Ovary (tissue), 9 donors: ENCODE results near the gene TEX38. TPM values are rescaled to one million over a fixed set of nuclear protein-coding genes. Genes with fewer than 3 reads are reported as not detected.
"Not testable (repeated sequence)": the region's sequence is repeated elsewhere in the genome, so short reads cannot be mapped to it uniquely, and the experiment has no call there.

Experiments used
- DNase-seq, 5 donors: peaks; one replicate each; pipeline ENCODE4 v3.0.0-alpha.2; 2019 to 2020
- H3K27ac ChIP-seq, 2 donors: fragments of 200-600 bp; one replicate each; pipeline versions ENCODE4 v1.5.1 to v1.8.0; 2019 to 2022
- H3K27me3 ChIP-seq: fragments of 200-600 bp; one replicate; pipeline ENCODE4 v1.8.0; 2022
- H3K36me3 ChIP-seq: fragments of 200-600 bp; sonication (generic); one replicate; pipeline ENCODE4 v1.5.1; 2019
- H3K4me1 ChIP-seq: one replicate; pipeline ENCODE4 v1.8.1; 2013; ENCODE audit warnings: mild to moderate bottlenecking, moderate library complexity; ENCODE audit not compliant: insufficient read depth
- H3K4me3 ChIP-seq: fragments of 200-600 bp; sonication (generic); one replicate; pipeline ENCODE4 v1.5.1; 2017
- H3K9me3 ChIP-seq, 2 donors: fragments of 200-600 bp in 1 of 2; sonication (generic) in 1 of 2; one replicate each; pipeline versions ENCODE4 v1.5.1 to v1.8.1; 2013 to 2019; ENCODE audit warnings: mild to moderate bottlenecking in 1 of 2, moderate library complexity in 1 of 2
- EP300 ChIP-seq: sonication (generic); formaldehyde crosslinking; IDR thresholded peaks from one replicate; pipeline ENCODE4 v1.6.1; 2017; ENCODE audit warnings: antibody characterized with exemption
- POLR2A ChIP-seq: fragments of 450-650 bp; IDR thresholded peaks from one replicate; pipeline ENCODE4 v1.6.1; 2017; ENCODE audit warnings: antibody characterized with exemption, mild to moderate bottlenecking, moderate library complexity
- WGBS, 3 donors: extraction: QIAGEN DNeasy Blood & Tissue Kit in 1 of 3; methylation state at CpG; one replicate each; pipeline versions ENCODE4 v1.1.5 to v1.1.7; 2013 to 2017; 5-methylcytosine and 5-hydroxymethylcytosine counted together
- intact Hi-C, 4 donors: fragments of 100-400 bp; cut with DNase I; formaldehyde crosslinking; loops; one replicate each; pipeline versions ENCODE4 v1.11.0 to v1.15.1; 2022 to 2023
- polyA plus RNA-seq, 2 donors: library from polyadenylated mRNA; stranded (reverse); fragments of 200-250 nt in 1 of 2; fragments of 350-450 nt in 1 of 2; fragmentation: Illumina TruSeq in 1 of 2; extraction: RNeasy Lipid Tissue Mini Kit (QIAGEN cat#74804) in 1 of 2; gene quantifications; one replicate each; pipeline ENCODE4 v1.2.3, GENCODE V29; 2013 to 2014
- total RNA-seq, 7 donors: library from RNA; depleted of rRNA in 2 of 7; stranded (reverse); fragments of >200 nt in 2 of 7; fragmentation: NEBNext Ultra II Directional in 3 of 7; extraction: Animal tissue kit (Norgen Biotek cat#: 25700) in 3 of 7; gene quantifications; one replicate each; pipeline versions ENCODE4 v1.1.0 to v1.2.4, GENCODE V29; 2016 to 2023
- TF ChIP-seq, protein P1 (sequence below), 3 donors: fragments of 450-650 bp in 2 of 3; fragments of 200-600 bp in 1 of 3; IDR thresholded peaks; one replicate each; pipeline versions ENCODE4 v1.5.1 to v1.8.0; 2016 to 2022; ENCODE audit warnings: antibody characterized with exemption in 3 of 3, mild to moderate bottlenecking in 1 of 3
- donor health status: DM: no; HTN: no; CAD: no; lungs with moderate emphysema.
- donor health status: DM: no; HTN: no; CAD: no.
- donor health status: Bipolar disorder and iron deficiency.
- donor health status: DM: yes; HTN: yes; CAD: no.
- donor health status: DM: no; HTN: no; CAD: no.
- donor health status: DM: yes; HTN: yes; CAD: no.

The TEX38 gene
- total and polyA plus RNA-seq, 9 donors, result 0.08 to 0.45 TPM; not detected in 7

DNA sequence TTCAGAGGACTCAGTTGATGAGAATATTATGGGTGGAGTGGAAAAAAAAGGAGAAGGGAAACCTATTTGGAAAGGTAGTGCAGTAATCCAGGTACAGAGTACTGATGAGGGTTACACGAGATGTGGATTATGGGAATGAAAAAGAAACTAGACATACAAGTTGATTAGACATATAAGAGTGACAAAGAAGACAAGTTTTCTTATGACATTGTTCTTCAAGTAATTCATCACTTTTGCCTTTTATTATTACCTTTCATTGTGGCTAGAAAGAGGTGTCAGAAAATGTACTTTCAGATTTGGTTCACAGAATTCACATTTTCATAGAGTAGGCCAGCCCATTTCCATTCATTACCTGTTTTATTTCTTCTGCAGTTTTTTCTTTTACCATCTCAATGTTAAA is 13.9 kb upstream of the TEX38 start:
- TF ChIP-seq EP300 (no peak), POLR2A (no peak)
- TF ChIP-seq, protein P1, sequence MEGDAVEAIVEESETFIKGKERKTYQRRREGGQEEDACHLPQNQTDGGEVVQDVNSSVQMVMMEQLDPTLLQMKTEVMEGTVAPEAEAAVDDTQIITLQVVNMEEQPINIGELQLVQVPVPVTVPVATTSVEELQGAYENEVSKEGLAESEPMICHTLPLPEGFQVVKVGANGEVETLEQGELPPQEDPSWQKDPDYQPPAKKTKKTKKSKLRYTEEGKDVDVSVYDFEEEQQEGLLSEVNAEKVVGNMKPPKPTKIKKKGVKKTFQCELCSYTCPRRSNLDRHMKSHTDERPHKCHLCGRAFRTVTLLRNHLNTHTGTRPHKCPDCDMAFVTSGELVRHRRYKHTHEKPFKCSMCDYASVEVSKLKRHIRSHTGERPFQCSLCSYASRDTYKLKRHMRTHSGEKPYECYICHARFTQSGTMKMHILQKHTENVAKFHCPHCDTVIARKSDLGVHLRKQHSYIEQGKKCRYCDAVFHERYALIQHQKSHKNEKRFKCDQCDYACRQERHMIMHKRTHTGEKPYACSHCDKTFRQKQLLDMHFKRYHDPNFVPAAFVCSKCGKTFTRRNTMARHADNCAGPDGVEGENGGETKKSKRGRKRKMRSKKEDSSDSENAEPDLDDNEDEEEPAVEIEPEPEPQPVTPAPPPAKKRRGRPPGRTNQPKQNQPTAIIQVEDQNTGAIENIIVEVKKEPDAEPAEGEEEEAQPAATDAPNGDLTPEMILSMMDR (IDR thresholded peaks at IDR 0.05), result no peak
- H3K36me3 ChIP-seq, result no peaks in the 10 kb centered on the region
- H3K4me3 ChIP-seq, result no peak overlapping the region
- H3K27me3 ChIP-seq, result no peaks in the 10 kb centered on the region
- no peak for DNase-seq
- intact Hi-C loops, result no loop called here
- H3K27ac ChIP-seq, result no peak overlapping the region
- no peaks in the 10 kb centered on the region for H3K9me3 ChIP-seq
- H3K4me1 ChIP-seq, result no peaks in the 10 kb centered on the region
- WGBS, 3 donors, result 87 to 96% (median 95%) methylated on average over 1 of the region's 1 CpG

DNA sequence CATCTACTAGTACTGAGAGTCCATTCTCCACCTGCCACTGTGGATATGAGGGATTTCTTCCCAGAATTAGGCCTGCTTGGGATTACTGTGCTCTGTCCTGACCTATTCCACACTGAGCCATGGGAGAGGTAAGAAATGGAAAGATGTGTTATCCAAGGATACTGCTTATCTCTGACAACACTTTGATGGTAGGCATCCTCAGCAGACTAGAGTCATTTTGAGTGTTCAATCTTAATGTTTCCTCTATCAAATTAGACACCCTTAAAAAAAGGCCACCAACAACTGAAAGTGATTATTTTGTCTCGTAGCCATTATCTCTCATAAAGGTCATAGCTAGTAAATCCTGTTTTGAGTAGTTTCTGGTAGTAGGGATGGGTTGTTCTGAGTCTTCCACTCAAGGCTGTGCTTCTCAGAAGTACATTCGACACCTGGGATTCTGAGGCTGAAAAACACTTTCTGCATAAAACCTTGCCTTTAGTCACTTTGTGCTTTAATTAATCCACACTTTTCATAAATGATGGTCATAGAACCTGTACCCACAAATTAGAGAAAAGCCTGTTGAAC is 12.3 kb upstream of the TEX38 start:
- Histone ChIP-seq H3K4me1 (no peaks in the 10 kb centered on the region), H3K9me3 (no peaks in the 10 kb centered on the region), H3K36me3 (no peaks in the 10 kb centered on the region), H3K27me3 (no peaks in the 10 kb centered on the region), H3K4me3 (no peak overlapping the region), H3K27ac (no peak overlapping the region)
- intact Hi-C loops, result no loop called here
- no peak for DNase-seq
- TF ChIP-seq POLR2A (no peak), EP300 (no peak)
- TF ChIP-seq, protein P1 (IDR thresholded peaks at IDR 0.05), result no peak
- 61 to 78% (median 68%) methylated on average over 2 of the region's 2 CpGs for WGBS, 3 donors

DNA sequence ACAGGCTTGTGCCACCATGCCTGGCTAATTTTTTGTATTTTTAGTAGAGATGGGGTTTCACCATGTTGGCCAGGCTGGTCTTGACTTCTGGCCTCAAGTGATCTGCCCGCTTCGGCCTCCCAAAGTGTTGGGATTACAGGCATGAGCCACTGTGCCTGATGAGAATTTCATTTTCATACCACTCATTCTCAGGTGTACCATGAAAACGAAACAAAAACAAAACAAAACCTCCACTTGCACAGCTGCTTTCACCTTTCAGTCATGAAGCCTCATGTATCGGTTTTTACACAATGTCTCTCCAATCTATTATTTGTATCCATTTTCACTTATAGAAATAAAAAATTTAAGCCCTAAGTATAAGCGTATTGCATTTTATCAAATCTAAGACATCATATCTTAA is 11.5 kb upstream of the TEX38 start:
- DNase-seq, H3K27ac ChIP-seq, intact Hi-C loops, H3K9me3 ChIP-seq, H3K4me1 ChIP-seq, H3K27me3 ChIP-seq, H3K36me3 ChIP-seq, H3K4me3 ChIP-seq: not testable (repeated sequence)
- WGBS, 3 donors, result 90 to 94% (median 91%) methylated on average over 5 of the region's 5 CpGs

DNA sequence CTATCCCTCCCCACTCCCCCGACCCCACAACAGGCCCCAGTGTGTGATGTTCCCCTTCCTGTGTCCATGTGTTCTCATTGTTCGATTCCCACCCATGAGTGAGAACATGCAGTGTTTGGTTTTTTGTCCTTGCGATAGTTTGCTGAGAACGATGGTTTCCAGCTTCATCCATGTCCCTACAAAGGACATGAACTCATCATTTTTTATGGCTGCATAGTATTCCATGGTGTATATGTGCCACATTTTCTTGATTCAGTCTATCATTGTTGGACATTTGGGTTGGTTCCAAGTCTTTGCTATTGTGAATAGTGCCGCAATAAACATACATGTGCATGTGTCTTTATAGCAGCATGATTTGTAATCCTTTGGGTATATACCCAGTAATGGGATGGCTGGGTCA is 8.7 kb upstream of the TEX38 start:
- H3K36me3 ChIP-seq, H3K9me3 ChIP-seq, DNase-seq, H3K4me3 ChIP-seq, H3K27ac ChIP-seq, H3K27me3 ChIP-seq, H3K4me1 ChIP-seq, intact Hi-C loops: not testable (repeated sequence)
- WGBS, 3 donors, result 95 to 97% (median 96%) methylated on average over 4 to 5 of the region's 5 CpGs

DNA sequence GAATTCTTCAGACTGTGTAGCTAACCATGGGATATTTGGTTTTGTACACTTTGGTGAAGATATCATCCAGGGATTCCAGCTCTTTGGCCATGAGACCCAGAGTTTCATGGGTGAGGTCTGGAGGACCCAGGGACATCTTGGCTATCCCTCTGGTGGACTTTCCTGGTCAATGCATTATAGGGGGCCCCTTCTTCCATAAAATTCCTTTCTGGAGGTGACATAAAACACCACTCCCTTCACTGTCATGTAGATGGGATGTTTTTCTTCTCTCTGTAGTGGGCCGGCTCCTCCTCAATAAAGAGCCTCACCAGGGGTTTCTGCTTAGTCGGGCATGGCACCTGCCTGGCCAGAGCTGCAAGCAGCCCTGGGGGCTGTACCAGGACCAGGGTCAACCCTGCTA is 5.7 kb upstream of the TEX38 start:
- intact Hi-C loops, result loop anchor here in 2 of 4 donors (5.0 kb wide), 1 partner anchor 49 kb away; the partner anchor contains the start of gene MOB3C (in 2 of the 2)
- no peaks in the 10 kb centered on the region for H3K27me3 ChIP-seq
- DNase-seq, result no peak
- no peak overlapping the region for H3K4me3 ChIP-seq
- no peak overlapping the region for H3K27ac ChIP-seq
- H3K9me3 ChIP-seq, result no peaks in the 10 kb centered on the region
- H3K36me3 ChIP-seq, result no peaks in the 10 kb centered on the region
- peaks cover 3% of the 10 kb centered on the region for H3K4me1 ChIP-seq
- WGBS, 3 donors, result 73 to 79% (median 78%) methylated on average over 2 of the region's 2 CpGs
- TF ChIP-seq POLR2A, result no peak
- TF ChIP-seq, protein P1 (IDR thresholded peaks at IDR 0.05), result no peak
- no peak for TF ChIP-seq EP300
